Fibroblast of lung (primary cell): ENCODE data around the gene EPO. TPM values are rescaled to one million over a fixed set of nuclear protein-coding genes. Genes with fewer than 3 reads are reported as not detected.

Experiments used
- DNase-seq, 2 donors: peaks; one replicate each; pipeline versions ENCODE4 v3.0.0 to v3.0.0-alpha.2; 2010; ENCODE audit warnings: low read depth in 2 of 2
- H2AFZ ChIP-seq: 2 replicates; pipeline ENCODE4 v1.5.1; 2012; ENCODE audit warnings: low read length, control low read depth, inconsistent platforms
- H3K27ac ChIP-seq: 2 replicates; pipeline ENCODE4 v1.5.1; 2011; ENCODE audit warnings: low read length, control low read depth; ENCODE audit not compliant: insufficient read depth
- H3K27me3 ChIP-seq: 2 replicates; pipeline ENCODE4 v1.5.1; 2011; ENCODE audit warnings: mild to moderate bottlenecking, low read length; ENCODE audit not compliant: control insufficient read depth, insufficient read depth
- H3K36me3 ChIP-seq: 2 replicates; pipeline ENCODE4 v1.5.1; 2011; ENCODE audit warnings: low read length; ENCODE audit not compliant: control insufficient read depth, insufficient read depth
- H3K4me1 ChIP-seq: 2 replicates; pipeline ENCODE4 v1.5.1; 2011; ENCODE audit warnings: low read length; ENCODE audit not compliant: control insufficient read depth, insufficient read depth; ENCODE audit errors: extremely low read depth
- H3K4me2 ChIP-seq: 2 replicates; pipeline ENCODE4 v1.5.1; 2011; ENCODE audit warnings: low read length, control low read depth; ENCODE audit not compliant: insufficient read depth; ENCODE audit errors: extremely low read depth
- H3K4me3 ChIP-seq, 4 experiments: fragments of 200-600 bp in 1 of 4; sonication (generic) in 1 of 4; replicated peaks in 1 of 4; 2 replicates each; pipeline ENCODE4 v1.5.1; 2011 to 2016; ENCODE audit warnings: low read length in 4 of 4, low read depth in 3 of 4, mild to moderate bottlenecking in 3 of 4, control low read depth in 2 of 4, inconsistent platforms in 1 of 4, mixed read lengths in 1 of 4; ENCODE audit not compliant: insufficient read depth in 1 of 4; ENCODE audit errors: control extremely low read depth in 1 of 4
- H3K79me2 ChIP-seq: 2 replicates; pipeline ENCODE4 v1.5.1; 2012; ENCODE audit warnings: mild to moderate bottlenecking, low read length, inconsistent platforms; ENCODE audit not compliant: control insufficient read depth, insufficient read depth
- H3K9ac ChIP-seq: 2 replicates; pipeline ENCODE4 v1.5.1; 2011; ENCODE audit warnings: mild to moderate bottlenecking, low read length, control low read depth; ENCODE audit not compliant: insufficient read depth
- H3K9me3 ChIP-seq: 2 replicates; pipeline ENCODE4 v1.5.1; 2012; ENCODE audit warnings: low read depth, low read length; ENCODE audit not compliant: control insufficient read depth, insufficient read depth
- H4K20me1 ChIP-seq: 2 replicates; pipeline ENCODE4 v1.5.1; 2011; ENCODE audit warnings: low read length; ENCODE audit not compliant: control insufficient read depth, insufficient read depth; ENCODE audit errors: extremely low read depth
- EZH2 ChIP-seq: IDR thresholded peaks from 2 replicates; pipeline ENCODE4 v1.5.1; 2012; ENCODE audit warnings: low read length, control low read depth, mild to moderate bottlenecking; ENCODE audit errors: missing control alignments
- polyA plus RNA-seq, 2 donors: library from polyadenylated mRNA; depleted of rRNA in 1 of 2; stranded (reverse) in 1 of 2; unstranded in 1 of 2; fragments of >200 nt; gene quantifications; 2 replicates each; pipeline ENCODE4 v1.2.1, GENCODE V29; 2011 to 2012; ENCODE audit warnings: missing spikeins in 1 of 2
- total RNA-seq: library from RNA; depleted of rRNA; stranded (reverse); fragments of >200 nt; gene quantifications from 2 replicates; pipeline ENCODE4 v1.2.1, GENCODE V29; 2014
- TF ChIP-seq, protein P1 (sequence below), 2 donors: IDR thresholded peaks in 1 of 2; conservative IDR thresholded peaks in 1 of 2; 1 replicate in 1 of 2; 2 replicates in 1 of 2; pipeline ENCODE4 v1.5.1; 2011 to 2012; ENCODE audit warnings: low read length in 2 of 2, control low read depth in 1 of 2, inconsistent platforms in 1 of 2, low read depth in 1 of 2, mild to moderate bottlenecking in 1 of 2

EPO gene
- total and polyA plus RNA-seq, 2 donors (not counting 1 experiment from before 2014, with no cell fraction given) = not detected

DNA sequence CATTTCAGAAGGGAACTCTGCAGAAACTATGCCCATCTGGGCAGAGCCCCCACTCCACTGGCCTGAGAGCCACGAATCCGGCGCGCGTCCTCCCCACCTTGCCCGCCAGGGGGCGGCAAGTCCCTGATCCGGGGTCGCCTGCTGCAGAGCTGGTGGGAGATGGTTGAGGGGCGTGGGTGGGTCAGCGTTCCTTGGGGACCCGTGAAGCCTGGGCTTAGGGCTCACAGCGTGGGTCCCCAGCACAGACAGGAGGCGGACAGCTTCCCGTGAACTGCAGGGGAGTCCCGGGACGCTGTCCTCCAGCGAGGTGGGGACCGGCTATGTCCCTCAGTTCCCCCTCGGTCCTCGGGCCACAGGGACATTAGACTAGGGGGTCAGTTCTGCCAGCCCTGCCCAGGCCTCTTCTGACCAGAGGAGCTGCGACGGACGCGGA lies 14.9 kb upstream of the EPO start:
- Histone ChIP-seq H3K36me3 (peaks cover 2% of the 10 kb centered on the region), H4K20me1 (no peaks in the 10 kb centered on the region), H3K9ac (peak overlapping the region; percentile 74), H2AFZ (peak overlapping the region; percentile 88), H3K4me3 (peak overlapping the region; percentile 49 to 93 (median 66)), H3K4me1 (no peaks in the 10 kb centered on the region), H3K79me2 (peaks cover 13% of the 10 kb centered on the region), H3K4me2 (peak overlapping the region; percentile 96), H3K27me3 (peaks cover 6% of the 10 kb centered on the region), H3K9me3 (no peaks in the 10 kb centered on the region), H3K27ac (peak overlapping the region; percentile 73)
- no peak for TF ChIP-seq EZH2
- TF ChIP-seq, protein P1, sequence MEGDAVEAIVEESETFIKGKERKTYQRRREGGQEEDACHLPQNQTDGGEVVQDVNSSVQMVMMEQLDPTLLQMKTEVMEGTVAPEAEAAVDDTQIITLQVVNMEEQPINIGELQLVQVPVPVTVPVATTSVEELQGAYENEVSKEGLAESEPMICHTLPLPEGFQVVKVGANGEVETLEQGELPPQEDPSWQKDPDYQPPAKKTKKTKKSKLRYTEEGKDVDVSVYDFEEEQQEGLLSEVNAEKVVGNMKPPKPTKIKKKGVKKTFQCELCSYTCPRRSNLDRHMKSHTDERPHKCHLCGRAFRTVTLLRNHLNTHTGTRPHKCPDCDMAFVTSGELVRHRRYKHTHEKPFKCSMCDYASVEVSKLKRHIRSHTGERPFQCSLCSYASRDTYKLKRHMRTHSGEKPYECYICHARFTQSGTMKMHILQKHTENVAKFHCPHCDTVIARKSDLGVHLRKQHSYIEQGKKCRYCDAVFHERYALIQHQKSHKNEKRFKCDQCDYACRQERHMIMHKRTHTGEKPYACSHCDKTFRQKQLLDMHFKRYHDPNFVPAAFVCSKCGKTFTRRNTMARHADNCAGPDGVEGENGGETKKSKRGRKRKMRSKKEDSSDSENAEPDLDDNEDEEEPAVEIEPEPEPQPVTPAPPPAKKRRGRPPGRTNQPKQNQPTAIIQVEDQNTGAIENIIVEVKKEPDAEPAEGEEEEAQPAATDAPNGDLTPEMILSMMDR (conservative IDR thresholded peaks at IDR 0.05 in 1 of 2, IDR thresholded peaks at IDR 0.05 in 1 of 2; ENCODE audit: low read depth in 1 of 2, low read length in 2 of 2) = peak; percentile 68 to 84
- DNase-seq = peak; percentile 58 to 65

DNA sequence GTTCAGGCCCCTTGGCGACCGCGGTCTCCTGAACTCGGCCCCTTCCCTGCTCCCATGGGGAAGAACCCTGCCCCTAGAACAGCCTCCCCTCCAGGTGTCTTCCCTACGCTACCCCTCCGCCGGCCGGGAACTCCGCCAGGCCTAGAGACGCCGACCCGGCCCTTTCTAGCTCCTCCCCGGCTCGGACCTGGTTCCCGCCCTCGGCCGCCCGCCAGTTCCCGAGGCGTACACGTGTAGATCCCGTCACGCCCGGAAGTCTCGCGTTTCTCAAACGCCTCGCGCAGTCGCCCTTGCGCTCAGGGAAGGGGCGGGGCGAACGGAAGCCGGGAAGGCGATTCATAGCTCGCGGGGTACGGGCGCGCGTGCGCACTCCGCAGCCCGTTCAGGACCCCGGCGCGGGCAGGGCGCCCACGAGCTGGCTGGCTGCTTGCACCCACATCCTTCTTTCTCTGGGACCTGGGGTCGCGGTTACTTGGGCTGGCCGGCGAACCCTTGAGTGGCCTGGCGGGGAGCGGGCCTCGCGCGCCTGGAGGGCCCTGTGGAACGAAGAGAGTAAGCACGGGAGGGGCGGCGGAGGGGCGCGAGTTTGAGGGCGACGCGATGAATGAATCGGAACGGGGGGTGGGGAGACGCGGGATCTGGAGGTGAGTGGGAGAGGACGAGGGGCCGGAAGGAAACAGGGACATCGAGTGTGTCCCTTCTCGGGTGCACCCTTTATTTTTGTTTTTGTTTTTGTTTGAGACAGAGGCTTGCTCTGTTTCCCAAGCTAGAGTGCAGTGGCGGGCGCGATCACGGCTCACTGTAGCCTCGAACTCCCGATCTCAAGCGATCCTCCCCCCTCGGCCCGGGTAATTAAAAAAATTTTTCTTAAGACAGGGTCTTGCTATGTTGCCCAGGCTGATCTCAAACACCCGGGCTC lies 14.3 kb upstream of the EPO start, which contains the start of gene POP7:
Gene POP7, plus strand, starts transcription at position 369 of the 919 bp plus-strand sequence. CDS start 710 bp downstream, outside the sequence.
- peak; percentile 96 to 98 for DNase-seq
- peak within 1 kb of the TSS; percentile 49 to 93 (median 68) for H3K4me3 ChIP-seq
- no peaks in the 10 kb centered on the region for H3K4me1 ChIP-seq
- H3K27ac ChIP-seq = peak within 1 kb of the TSS; percentile 73
- H3K4me2 ChIP-seq = peak within 1 kb of the TSS; percentile 96
- H3K79me2 ChIP-seq = peaks cover 13% of the 10 kb centered on the region
- H3K27me3 ChIP-seq = peaks cover 6% of the 10 kb centered on the region
- no peaks in the 10 kb centered on the region for H3K9me3 ChIP-seq
- peak within 1 kb of the TSS; percentile 88 for H2AFZ ChIP-seq
- TF ChIP-seq, protein P1 (conservative IDR thresholded peaks at IDR 0.05 in 1 of 2, IDR thresholded peaks at IDR 0.05 in 1 of 2; ENCODE audit: low read depth in 1 of 2, low read length in 2 of 2) = no peak
- no peak for TF ChIP-seq EZH2
- H4K20me1 ChIP-seq = no peaks in the 10 kb centered on the region
- H3K9ac ChIP-seq = peak within 1 kb of the TSS; percentile 74
- H3K36me3 ChIP-seq = peaks cover 2% of the 10 kb centered on the region

DNA sequence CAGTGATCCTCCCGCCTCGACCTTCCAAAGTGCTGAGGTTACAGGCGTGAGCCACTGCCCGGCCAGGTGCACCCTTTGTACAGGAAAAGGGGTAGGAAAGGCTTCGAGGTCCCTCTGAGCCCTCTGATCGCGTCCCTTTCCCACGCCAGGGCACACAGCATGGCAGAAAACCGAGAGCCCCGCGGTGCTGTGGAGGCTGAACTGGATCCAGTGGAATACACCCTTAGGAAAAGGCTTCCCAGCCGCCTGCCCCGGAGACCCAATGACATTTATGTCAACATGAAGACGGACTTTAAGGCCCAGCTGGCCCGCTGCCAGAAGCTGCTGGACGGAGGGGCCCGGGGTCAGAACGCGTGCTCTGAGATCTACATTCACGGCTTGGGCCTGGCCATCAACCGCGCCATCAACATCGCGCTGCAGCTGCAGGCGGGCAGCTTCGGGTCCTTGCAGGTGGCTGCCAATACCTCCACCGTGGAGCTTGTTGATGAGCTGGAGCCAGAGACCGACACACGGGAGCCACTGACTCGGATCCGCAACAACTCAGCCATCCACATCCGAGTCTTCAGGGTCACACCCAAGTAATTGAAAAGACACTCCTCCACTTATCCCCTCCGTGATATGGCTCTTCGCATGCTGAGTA lies 13.5 kb upstream of the EPO start:
- peak overlapping the region; percentile 73 for H3K27ac ChIP-seq

More for the DNA sequence above, 13.5 kb upstream of the EPO start:
- H3K36me3 ChIP-seq = peaks cover 2% of the 10 kb centered on the region
- peak overlapping the region; percentile 49 to 93 (median 68) for H3K4me3 ChIP-seq
- peaks cover 2% of the 10 kb centered on the region for H3K27me3 ChIP-seq
- peak overlapping the region; percentile 79 for H3K4me2 ChIP-seq
- no peak overlapping the region for H2AFZ ChIP-seq
- H3K9me3 ChIP-seq = no peaks in the 10 kb centered on the region
- no peaks in the 10 kb centered on the region for H3K4me1 ChIP-seq
- DNase-seq = no peak
- H4K20me1 ChIP-seq = no peaks in the 10 kb centered on the region
- peaks cover 13% of the 10 kb centered on the region for H3K79me2 ChIP-seq
- TF ChIP-seq, protein P1 (conservative IDR thresholded peaks at IDR 0.05 in 1 of 2, IDR thresholded peaks at IDR 0.05 in 1 of 2; ENCODE audit: low read depth in 1 of 2, low read length in 2 of 2) = no peak
- TF ChIP-seq EZH2 = no peak
- peak overlapping the region; percentile 74 for H3K9ac ChIP-seq
